M059J (cell line): Measurements from ENCODE around the gene EXOSC6. TPM values are rescaled to one million over a fixed set of nuclear protein-coding genes. Genes with fewer than 3 reads are reported as not detected.
"Not testable (repeated sequence)": the region's sequence is repeated elsewhere in the genome, so short reads cannot be mapped to it uniquely, and the experiment has no call there.

Experiments
- DNase-seq: peaks from one replicate; pipeline ENCODE4 v3.0.0-alpha.2; 2012; ENCODE audit warnings: low read depth
- total RNA-seq: library from RNA; depleted of rRNA; stranded (reverse); fragments of >200 nt; shearing (Covaris generic); gene quantifications from 2 replicates; pipeline ENCODE4 v1.2.3, GENCODE V29; 2014; rRNA removed

The EXOSC6 gene
- 12.1 and 21.4 TPM in 2 replicates for total RNA-seq

- DNase-seq = peak; percentile 93
Observed at GRCh38 chr16:70251629-70252354, at the start of gene EXOSC6. Gene EXOSC6, minus strand, starts transcription at chr16:70251940. Its CDS starts 40 bp downstream, at chr16:70251900.

- no peak for DNase-seq
Observed at GRCh38 chr16:70301121-70301520, 49.4 kb upstream of the EXOSC6 start.

- peak; percentile 72 for DNase-seq
Observed at GRCh38 chr16:70298988-70299938, 47.5 kb upstream of the EXOSC6 start, which contains the start of gene DDX19B. Gene DDX19B, plus strand, starts transcription at chr16:70299186. Its CDS starts 112 bp downstream, at chr16:70299298.

GRCh38 chr16:70295634-70296033 lies 43.9 kb upstream of the EXOSC6 start:
- DNase-seq = no peak

- DNase-seq = no peak
Observed at GRCh38 chr16:70294385-70295025, 42.8 kb upstream of the EXOSC6 start.

GRCh38 chr16:70292148-70292547 lies 40.4 kb upstream of the EXOSC6 start:
- DNase-seq = not testable (repeated sequence)

GRCh38 chr16:70290949-70291519 lies 39.3 kb upstream of the EXOSC6 start:
- DNase-seq = no peak

- DNase-seq = peak; percentile 100
Observed at GRCh38 chr16:70289229-70290094, 37.7 kb upstream of the EXOSC6 start, which contains the start of gene AARS1. Gene AARS1, minus strand, starts transcription at chr16:70289506. Its CDS starts 6,743 bp downstream, at chr16:70282763.

- DNase-seq = not testable (repeated sequence)
Observed at GRCh38 chr16:70287304-70287971, 35.7 kb upstream of the EXOSC6 start.

- no peak for DNase-seq
Observed at GRCh38 chr16:70276392-70276791, 24.7 kb upstream of the EXOSC6 start.

- DNase-seq = no peak
Observed at GRCh38 chr16:70271696-70272095, 20.0 kb upstream of the EXOSC6 start.

GRCh38 chr16:70270176-70270575 lies 18.4 kb upstream of the EXOSC6 start:
- no peak for DNase-seq

GRCh38 chr16:70269471-70269870 lies 17.7 kb upstream of the EXOSC6 start:
- no peak for DNase-seq

- DNase-seq = not testable (repeated sequence)
Observed at GRCh38 chr16:70267922-70268321, 16.2 kb upstream of the EXOSC6 start.

GRCh38 chr16:70267516-70267915 lies 15.8 kb upstream of the EXOSC6 start:
- DNase-seq = peak; percentile 51

GRCh38 chr16:70259903-70260302 lies 8.2 kb upstream of the EXOSC6 start:
- DNase-seq = not testable (repeated sequence)

- DNase-seq = no peak
Observed at GRCh38 chr16:70258946-70259345, 7.2 kb upstream of the EXOSC6 start.

- no peak for DNase-seq
Observed at GRCh38 chr16:70258065-70258464, 6.3 kb upstream of the EXOSC6 start.

GRCh38 chr16:70257391-70257790 lies 5.7 kb upstream of the EXOSC6 start:
- peak; percentile 18 for DNase-seq

GRCh38 chr16:70255574-70255973 lies 3.8 kb upstream of the EXOSC6 start:
- DNase-seq = no peak
